B cell (primary cell): ENCODE measurements around the gene LHX4. TPM values are rescaled to one million over a fixed set of nuclear protein-coding genes. Genes with fewer than 3 reads are reported as not detected.

Source experiments
- ATAC-seq: fragments of 200-7000 bp; cut with Tn5 transposase; one replicate; pipeline ENCODE4 v1.10.0; 2021; ENCODE audit warnings: low read depth, mild to moderate bottlenecking, moderate number of reproducible peaks, moderate library complexity
- CTCF ChIA-PET: fragments of 350-600 bp; sonication (Branson Sonifier 250); formaldehyde crosslinking; loops from one replicate; lab custom pipeline; 2021; ENCODE audit warnings: antibody characterized with exemption, inconsistent platforms; lab: Charles Lee
- POLR2A ChIA-PET: fragments of 350-600 bp; sonication (Branson Sonifier 250); formaldehyde crosslinking; loops from one replicate; lab custom pipeline; 2021; ENCODE audit warnings: antibody characterized with exemption; lab: Charles Lee
- DNase-seq: peaks from one replicate; pipeline ENCODE4 v3.0.0; 2013
- H2AFZ ChIP-seq: 2 replicates; pipeline ENCODE4 v1.6.1; 2012; ENCODE audit warnings: mild to moderate bottlenecking, low read depth, low read length; ENCODE audit not compliant: insufficient read depth, poor library complexity, severe bottlenecking
- H3K27ac ChIP-seq, 2 donors: 1 replicate in 1 of 2; 2 replicates in 1 of 2; pipeline ENCODE4 v1.5.1; 2012 to 2013; ENCODE audit warnings: low read length in 2 of 2, mild to moderate bottlenecking in 2 of 2, moderate library complexity in 1 of 2
- H3K27me3 ChIP-seq, 4 experiments: fragments of 200-600 bp in 1 of 4; sonication (generic) in 1 of 4; replicated peaks in 1 of 4; 1 replicate in 2 of 4; 2 replicates in 2 of 4; pipeline versions ENCODE4 v1.6.1 to v1.7.0; 2013 to 2016; ENCODE audit warnings: low read length in 3 of 4, mild to moderate bottlenecking in 2 of 4, mixed read lengths in 1 of 4, moderate library complexity in 1 of 4; ENCODE audit not compliant: insufficient read depth in 4 of 4, control insufficient read depth in 3 of 4; ENCODE audit errors: control extremely low read depth in 1 of 4
- H3K36me3 ChIP-seq, 2 experiments: replicated peaks in 1 of 2; 1 replicate in 1 of 2; 2 replicates in 1 of 2; pipeline versions ENCODE4 v1.6.1 to v1.7.1; 2013; ENCODE audit warnings: low read length in 1 of 2; ENCODE audit not compliant: insufficient read depth in 2 of 2, control insufficient read depth in 1 of 2; ENCODE audit errors: control extremely low read depth in 1 of 2, extremely low read depth in 1 of 2
- H3K4me1 ChIP-seq, 2 donors: fragments of 200-600 bp in 1 of 2; sonication (generic) in 1 of 2; 1 replicate in 1 of 2; 2 replicates in 1 of 2; pipeline versions ENCODE4 v1.5.1 to v1.6.1; 2013 to 2017; ENCODE audit warnings: low read length in 2 of 2; ENCODE audit not compliant: control insufficient read depth in 2 of 2, insufficient read depth in 2 of 2
- H3K4me2 ChIP-seq: replicated peaks from 2 replicates; pipeline ENCODE3; 2012; ENCODE audit warnings: mild to moderate bottlenecking, low read depth, low read length; ENCODE audit not compliant: poor library complexity, severe bottlenecking
- H3K4me3 ChIP-seq, 5 experiments: fragments of 200-600 bp in 1 of 5; sonication (generic) in 1 of 5; 1 replicate in 3 of 5; 2 replicates in 2 of 5; pipeline versions ENCODE4 v1.5.1 to v1.7.0; 2011 to 2016; ENCODE audit warnings: low read length in 4 of 5, mild to moderate bottlenecking in 4 of 5, low read depth in 2 of 5, control low read depth in 1 of 5, moderate library complexity in 1 of 5; ENCODE audit not compliant: insufficient read depth in 1 of 5; ENCODE audit errors: control extremely low read depth in 1 of 5, extremely low read depth in 1 of 5
- H3K79me2 ChIP-seq: fragments of 200-600 bp; sonication (generic); one replicate; pipeline ENCODE4 v1.6.0; 2016; ENCODE audit warnings: low read length; ENCODE audit not compliant: control insufficient read depth, insufficient read depth
- H3K9ac ChIP-seq: fragments of 200-600 bp; sonication (generic); 2 replicates; pipeline ENCODE4 v1.6.1; 2017; ENCODE audit warnings: mild to moderate bottlenecking, low read length, moderate library complexity
- H3K9me3 ChIP-seq, 3 donors: one replicate each; pipeline versions ENCODE4 v1.6.1 to v1.7.1; 2013; ENCODE audit warnings: low read length in 2 of 3; ENCODE audit not compliant: control insufficient read depth in 2 of 3, insufficient read depth in 1 of 3; ENCODE audit errors: control extremely low read depth in 1 of 3
- H4K20me1 ChIP-seq: 2 replicates; pipeline ENCODE4 v1.6.0; 2012; ENCODE audit warnings: mild to moderate bottlenecking, low read length; ENCODE audit not compliant: insufficient read depth, control insufficient read depth, poor library complexity, severe bottlenecking
- H3K27ac Mint-ChIP-seq: one replicate; pipeline ENCODE4 v1.8.0; 2021; ENCODE audit warnings: mixed read lengths
- H3K27me3 Mint-ChIP-seq: one replicate; pipeline ENCODE4 v1.8.0; 2021; ENCODE audit warnings: mixed read lengths
- H3K4me1 Mint-ChIP-seq: one replicate; pipeline ENCODE4 v1.8.0; 2021; ENCODE audit warnings: mixed read lengths
- H3K4me3 Mint-ChIP-seq: one replicate; pipeline ENCODE4 v1.8.0; 2021; ENCODE audit warnings: mixed read lengths
- H3K9me3 Mint-ChIP-seq: one replicate; pipeline ENCODE4 v1.8.0; 2022; ENCODE audit warnings: mixed read lengths; ENCODE audit not compliant: insufficient read depth
- CTCF ChIP-seq: fragments of 200-600 bp; IDR thresholded peaks from one replicate; pipeline ENCODE4 v1.8.0; 2022; ENCODE audit warnings: antibody characterized with exemption, mild to moderate bottlenecking
- EZH2 ChIP-seq: IDR thresholded peaks from 2 replicates; pipeline ENCODE4 v1.6.1; 2012; ENCODE audit warnings: borderline replicate concordance, low read depth, mild to moderate bottlenecking, moderate library complexity, low read length; ENCODE audit not compliant: insufficient read depth, poor library complexity, severe bottlenecking
- WGBS: methylation state at CpG from one replicate; pipeline ENCODE4 v1.1.5; 2013; ENCODE audit warnings: missing lambda C conversion rate; ENCODE audit not compliant: insufficient coverage; 5-methylcytosine and 5-hydroxymethylcytosine counted together
- intact Hi-C: fragments of 100-400 bp; cut with micrococcal nuclease; formaldehyde crosslinking; loops from one replicate; pipeline ENCODE4 v1.10.0; 2022
- polyA plus RNA-seq: library from polyadenylated mRNA; depleted of rRNA; stranded (reverse); fragments of >200 nt; gene quantifications from 2 replicates; pipeline ENCODE4 v1.2.3, GENCODE V29; 2012
- total RNA-seq, 2 donors: library from RNA; stranded (reverse); fragments of 120-200 nt in 1 of 2; gene quantifications; 1 replicate in 1 of 2; 2 replicates in 1 of 2; pipeline versions ENCODE4 v1.2.3 to v1.2.4, GENCODE V29; 2013 to 2022

Gene LHX4
- total and polyA plus RNA-seq, 2 donors (not counting 1 experiment from before 2014, with no cell fraction given): not detected

GRCh38 chr1:180241716-180242544 lies 11.9 kb downstream of the LHX4 start:
- DNase-seq (no peak), ATAC-seq (no peak)
- H3K4me1 ChIP-seq: peaks cover 0 to 1% of the 10 kb centered on the region in 2 donors
- no peak overlapping the region for H3K4me2 ChIP-seq
- H3K79me2 ChIP-seq: no peaks in the 10 kb centered on the region
- CTCF ChIA-PET: interaction anchor here (1.2 kb wide), 1 partner anchor 240 kb away, joined by 5 read pairs; no protein-coding TSS in a partner anchor
- H3K9me3 ChIP-seq: no peaks in the 10 kb centered on the region
- H3K36me3 ChIP-seq: no peaks in the 10 kb centered on the region
- TF ChIP-seq EZH2: no peak
- no peak for TF ChIP-seq CTCF
- H3K4me3 ChIP-seq: no peak overlapping the region
- H2AFZ ChIP-seq: no peak overlapping the region
- H3K9ac ChIP-seq: no peak overlapping the region
- intact Hi-C loops: no loop called here
- no peaks in the 10 kb centered on the region for H4K20me1 ChIP-seq
- Mint-ChIP-seq H3K27ac (no peak overlapping the region), H3K4me3 (no peak overlapping the region), H3K27me3 (peaks cover 69% of the 10 kb centered on the region), H3K4me1 (no peaks in the 10 kb centered on the region), H3K9me3 (no peaks in the 10 kb centered on the region)
- 81% methylated on average over 8 of the region's 8 CpGs for WGBS
- POLR2A ChIA-PET: no interaction called here
- H3K27ac ChIP-seq: no peak overlapping the region
- peaks cover 0 to 57% (median 43%) of the 10 kb centered on the region in 4 experiments for H3K27me3 ChIP-seq

DNA sequence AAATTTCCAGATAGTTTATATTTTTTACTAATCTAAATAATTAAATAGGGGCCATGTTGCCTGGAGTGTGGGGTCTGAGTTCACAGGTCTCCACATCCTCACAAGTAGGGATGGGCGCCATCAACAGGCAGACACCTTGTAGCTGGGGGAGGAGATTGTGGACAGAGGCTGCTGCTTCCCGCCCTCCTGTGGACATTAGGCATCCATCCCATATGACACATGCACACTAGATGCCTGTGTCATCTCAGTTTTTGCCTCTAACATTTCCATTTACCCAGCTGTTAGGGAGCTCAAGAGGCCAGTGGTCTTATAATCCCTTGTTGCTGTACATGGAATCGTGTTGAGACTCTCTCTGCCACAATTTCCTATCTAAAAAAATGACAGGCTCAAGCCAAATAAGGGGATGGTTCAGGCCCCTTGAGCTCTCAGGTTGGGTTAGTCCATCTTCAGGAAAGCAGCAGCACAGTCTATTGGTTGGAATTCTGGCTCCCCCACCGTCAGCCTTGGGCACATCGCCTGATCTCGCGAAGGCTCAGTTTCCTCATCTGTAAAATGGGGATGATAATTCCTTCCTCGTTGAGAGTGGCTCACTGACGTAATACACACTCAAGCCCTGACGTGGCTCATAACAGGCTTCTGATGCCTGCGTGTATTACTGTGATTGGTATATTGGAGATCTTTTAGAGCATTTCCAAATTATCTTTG lies 13.6 kb downstream of the LHX4 start:
- ChIA-PET POLR2A (no interaction called here), CTCF (no interaction called here)
- H3K4me1 ChIP-seq: no peaks in the 10 kb centered on the region
- H3K9ac ChIP-seq: no peak overlapping the region
- H3K4me3 Mint-ChIP-seq: no peak overlapping the region
- intact Hi-C loops: no loop called here
- H3K79me2 ChIP-seq: no peaks in the 10 kb centered on the region
- no peaks in the 10 kb centered on the region for H3K9me3 ChIP-seq
- DNase-seq: no peak
- H3K27me3 ChIP-seq: peaks cover 0 to 49% (median 29%) of the 10 kb centered on the region in 4 experiments
- H3K27ac ChIP-seq: no peak overlapping the region
- WGBS: 93% methylated on average over 7 of the region's 11 CpGs
- no peaks in the 10 kb centered on the region for H3K9me3 Mint-ChIP-seq
- H3K4me2 ChIP-seq: no peak overlapping the region
- no peaks in the 10 kb centered on the region for H3K36me3 ChIP-seq
- H3K4me1 Mint-ChIP-seq: no peaks in the 10 kb centered on the region
- H3K4me3 ChIP-seq: no peak overlapping the region
- TF ChIP-seq EZH2 (no peak), CTCF (no peak)
- no peak overlapping the region for H3K27ac Mint-ChIP-seq
- H3K27me3 Mint-ChIP-seq: peaks cover 53% of the 10 kb centered on the region
- H4K20me1 ChIP-seq: no peaks in the 10 kb centered on the region
- ATAC-seq: no peak
- H2AFZ ChIP-seq: no peak overlapping the region
